Nephron (organoid): ENCODE measurements around the gene PMM1.
"Not testable (repeated sequence)": the region's sequence is repeated elsewhere in the genome, so short reads cannot be mapped to it uniquely, and the experiment has no call there.

Experiments
- H3K27ac Mint-ChIP-seq, 3 experiments: 2 replicates each; pipeline ENCODE4 v1.8.0; 2020; ENCODE audit warnings: mixed read lengths in 3 of 3, mild to moderate bottlenecking in 2 of 3, moderate library complexity in 1 of 3
- H3K27me3 Mint-ChIP-seq: 2 replicates; pipeline ENCODE4 v1.8.0; 2021; ENCODE audit warnings: low read depth, mild to moderate bottlenecking, moderate library complexity, mixed read lengths
- H3K36me3 Mint-ChIP-seq: 2 replicates; pipeline ENCODE4 v1.8.0; 2020; ENCODE audit warnings: low read depth, mixed read lengths
- H3K4me1 Mint-ChIP-seq: 2 replicates; pipeline ENCODE4 v1.8.0; 2020; ENCODE audit warnings: mixed read lengths
- H3K4me3 Mint-ChIP-seq, 3 experiments: 2 replicates each; pipeline ENCODE4 v1.8.0; 2020; ENCODE audit warnings: mild to moderate bottlenecking in 3 of 3, mixed read lengths in 3 of 3, moderate library complexity in 2 of 3
- H3K9me3 Mint-ChIP-seq: 2 replicates; pipeline ENCODE4 v1.8.0; 2020; ENCODE audit warnings: mixed read lengths
- CTCF ChIP-seq, 3 experiments: fragments of 200-600 bp; sonication (generic); IDR thresholded peaks; one replicate each; pipeline ENCODE4 v1.5.0; 2021; ENCODE audit warnings: antibody characterized with exemption in 3 of 3; ENCODE audit not compliant: unreplicated experiment in 3 of 3

The PMM1 gene

GRCh38 chr22:41598891-41599635 lies 9.4 kb upstream of the PMM1 start:
- Mint-ChIP-seq H3K27me3 (no peaks in the 10 kb centered on the region), H3K27ac (no peak overlapping the region), H3K36me3 (peaks cover 13% of the 10 kb centered on the region), H3K9me3 (no peaks in the 10 kb centered on the region), H3K4me1 (no peaks in the 10 kb centered on the region), H3K4me3 (no peak overlapping the region)
- no peak for TF ChIP-seq CTCF (IDR thresholded peaks at IDR 0.05; ENCODE audit: unreplicated experiment in 3 of 3)

DNA sequence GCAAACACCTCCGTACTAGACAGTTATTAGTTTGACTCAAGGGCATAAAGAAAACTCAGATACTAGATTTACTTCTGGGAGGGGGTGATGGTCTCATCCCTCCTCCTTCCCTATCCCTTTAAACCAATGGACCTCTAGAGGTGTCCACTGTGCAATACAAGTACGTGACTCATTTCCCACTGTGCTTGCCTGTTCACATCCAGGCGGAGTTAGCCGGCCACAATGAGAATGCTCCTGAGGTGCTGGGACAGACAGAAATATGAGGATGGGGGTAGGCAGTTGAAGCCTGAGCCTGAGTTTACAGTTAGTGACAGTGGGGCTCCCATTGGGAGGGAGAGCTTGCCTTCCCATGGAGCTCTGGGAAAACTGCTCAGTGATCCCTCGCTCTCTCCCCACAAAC lies 8.4 kb upstream of the PMM1 start:
- Mint-ChIP-seq H3K4me3 (no peak overlapping the region), H3K27ac (no peak overlapping the region), H3K4me1 (no peaks in the 10 kb centered on the region), H3K9me3 (no peaks in the 10 kb centered on the region), H3K27me3 (no peaks in the 10 kb centered on the region), H3K36me3 (peaks cover 10% of the 10 kb centered on the region)
- TF ChIP-seq CTCF (IDR thresholded peaks at IDR 0.05; ENCODE audit: unreplicated experiment in 3 of 3), result no peak

GRCh38 chr22:41597635-41597953 lies 8.0 kb upstream of the PMM1 start:
- no peaks in the 10 kb centered on the region for H3K4me1 Mint-ChIP-seq

GRCh38 chr22:41596776-41597634 lies 7.4 kb upstream of the PMM1 start:
- H3K27ac Mint-ChIP-seq, result no peak overlapping the region
- H3K4me1 Mint-ChIP-seq, result no peaks in the 10 kb centered on the region
- H3K27me3 Mint-ChIP-seq, result no peaks in the 10 kb centered on the region
- TF ChIP-seq CTCF (IDR thresholded peaks at IDR 0.05; ENCODE audit: unreplicated experiment in 3 of 3), result peak; percentile 55 to 79 (median 64)
- H3K36me3 Mint-ChIP-seq, result no peaks in the 10 kb centered on the region
- H3K4me3 Mint-ChIP-seq, result no peak overlapping the region
- H3K9me3 Mint-ChIP-seq, result no peaks in the 10 kb centered on the region

More at GRCh38 chr22:41597635-41597953, 8.0 kb upstream of the PMM1 start:
- Mint-ChIP-seq H3K36me3 (peaks cover 5% of the 10 kb centered on the region), H3K27me3 (no peaks in the 10 kb centered on the region), H3K9me3 (no peaks in the 10 kb centered on the region), H3K27ac (no peak overlapping the region), H3K4me3 (no peak overlapping the region)
- peak in 2 of 3 experiments; percentile 0 for TF ChIP-seq CTCF (IDR thresholded peaks at IDR 0.05; ENCODE audit: unreplicated experiment in 3 of 3)

- H3K9me3 Mint-ChIP-seq, result no peaks in the 10 kb centered on the region
- no peak overlapping the region for H3K4me3 Mint-ChIP-seq
- H3K27me3 Mint-ChIP-seq, result peaks cover 3% of the 10 kb centered on the region
- H3K4me1 Mint-ChIP-seq, result no peaks in the 10 kb centered on the region
- no peaks in the 10 kb centered on the region for H3K36me3 Mint-ChIP-seq
- peak overlapping the region in 1 of 3 experiments; percentile 12 for H3K27ac Mint-ChIP-seq
- no peak for TF ChIP-seq CTCF (IDR thresholded peaks at IDR 0.05; ENCODE audit: unreplicated experiment in 3 of 3)
Measured at GRCh38 chr22:41595703-41596102, 6.1 kb upstream of the PMM1 start.

- H3K36me3 Mint-ChIP-seq, H3K9me3 Mint-ChIP-seq, H3K27ac Mint-ChIP-seq, H3K4me3 Mint-ChIP-seq, H3K4me1 Mint-ChIP-seq, H3K27me3 Mint-ChIP-seq: not testable (repeated sequence)
Measured at GRCh38 chr22:41593336-41593960, 3.8 kb upstream of the PMM1 start.
